Endothelial cell (in vitro differentiated cells): ENCODE measurements around the gene C1orf21. TPM values are rescaled to one million over a fixed set of nuclear protein-coding genes. Genes with fewer than 3 reads are reported as not detected.

Experiments used
- DNase-seq: peaks from one replicate; pipeline ENCODE4 v3.0.0; 2021; ENCODE audit warnings: low spot score
- H3K27ac Mint-ChIP-seq: one replicate; pipeline ENCODE4 v1.8.0; 2021; ENCODE audit warnings: mixed read lengths, inconsistent platforms; ENCODE audit not compliant: unreplicated experiment
- H3K27me3 Mint-ChIP-seq: one replicate; pipeline ENCODE4 v1.8.0; 2021; ENCODE audit warnings: mild to moderate bottlenecking, moderate library complexity, mixed read lengths, inconsistent platforms; ENCODE audit not compliant: unreplicated experiment
- H3K36me3 Mint-ChIP-seq: one replicate; pipeline ENCODE4 v1.8.0; 2021; ENCODE audit warnings: mild to moderate bottlenecking, low read depth, mixed read lengths, inconsistent platforms; ENCODE audit not compliant: unreplicated experiment
- H3K4me1 Mint-ChIP-seq: one replicate; pipeline ENCODE4 v1.8.0; 2021; ENCODE audit warnings: mild to moderate bottlenecking, mixed read lengths, inconsistent platforms; ENCODE audit not compliant: unreplicated experiment
- H3K4me3 Mint-ChIP-seq: one replicate; pipeline ENCODE4 v1.8.0; 2021; ENCODE audit warnings: mild to moderate bottlenecking, mixed read lengths, inconsistent platforms; ENCODE audit not compliant: unreplicated experiment
- H3K9me3 Mint-ChIP-seq: one replicate; pipeline ENCODE4 v1.8.0; 2021; ENCODE audit warnings: mixed read lengths, inconsistent platforms; ENCODE audit not compliant: unreplicated experiment
- total RNA-seq: library from RNA; stranded (reverse); fragmentation: NEBNext Ultra II Directional; extraction: Animal tissue kit (Norgen Biotek cat#: 25700); gene quantifications from one replicate; pipeline ENCODE4 v1.2.1, GENCODE V29; 2021; ENCODE audit not compliant: unreplicated experiment
- TF ChIP-seq, protein P1 (sequence below): fragments of 200-600 bp; sonication (generic); IDR thresholded peaks from one replicate; pipeline ENCODE4 v1.5.0; 2021; ENCODE audit warnings: antibody characterized with exemption; ENCODE audit not compliant: unreplicated experiment

The C1orf21 gene
- total RNA-seq, 1 donor from 2014 or later, result 7.5 TPM

DNA sequence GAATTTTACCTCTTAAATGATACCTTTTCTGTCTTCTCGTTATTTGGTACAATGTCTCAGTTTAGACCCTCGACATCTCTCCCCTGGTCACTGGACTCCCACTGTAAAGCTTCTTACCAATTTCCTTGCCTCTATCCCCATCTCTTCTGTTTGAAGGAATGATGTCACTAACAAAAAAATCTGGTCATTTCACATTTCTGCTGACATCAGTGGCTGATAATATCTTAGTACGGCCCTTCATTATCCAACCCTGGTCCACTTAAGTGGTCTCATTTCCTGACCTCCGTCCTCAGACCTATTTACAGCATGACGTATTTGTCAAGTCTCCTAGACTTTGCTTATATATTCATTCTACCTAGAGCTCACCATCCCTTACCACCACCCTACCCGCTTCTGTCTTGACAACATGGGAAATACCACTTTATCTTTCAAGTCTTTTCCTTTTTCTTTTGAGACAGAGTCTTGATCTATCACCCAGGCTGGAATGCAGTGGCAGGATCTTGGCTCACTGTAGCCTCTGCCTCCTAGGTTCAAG, 60.9 kb downstream of the C1orf21 start:
- TF ChIP-seq, protein P1, sequence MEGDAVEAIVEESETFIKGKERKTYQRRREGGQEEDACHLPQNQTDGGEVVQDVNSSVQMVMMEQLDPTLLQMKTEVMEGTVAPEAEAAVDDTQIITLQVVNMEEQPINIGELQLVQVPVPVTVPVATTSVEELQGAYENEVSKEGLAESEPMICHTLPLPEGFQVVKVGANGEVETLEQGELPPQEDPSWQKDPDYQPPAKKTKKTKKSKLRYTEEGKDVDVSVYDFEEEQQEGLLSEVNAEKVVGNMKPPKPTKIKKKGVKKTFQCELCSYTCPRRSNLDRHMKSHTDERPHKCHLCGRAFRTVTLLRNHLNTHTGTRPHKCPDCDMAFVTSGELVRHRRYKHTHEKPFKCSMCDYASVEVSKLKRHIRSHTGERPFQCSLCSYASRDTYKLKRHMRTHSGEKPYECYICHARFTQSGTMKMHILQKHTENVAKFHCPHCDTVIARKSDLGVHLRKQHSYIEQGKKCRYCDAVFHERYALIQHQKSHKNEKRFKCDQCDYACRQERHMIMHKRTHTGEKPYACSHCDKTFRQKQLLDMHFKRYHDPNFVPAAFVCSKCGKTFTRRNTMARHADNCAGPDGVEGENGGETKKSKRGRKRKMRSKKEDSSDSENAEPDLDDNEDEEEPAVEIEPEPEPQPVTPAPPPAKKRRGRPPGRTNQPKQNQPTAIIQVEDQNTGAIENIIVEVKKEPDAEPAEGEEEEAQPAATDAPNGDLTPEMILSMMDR, result no peak
- Mint-ChIP-seq H3K27me3 (no peaks in the 10 kb centered on the region), H3K4me3 (no peak overlapping the region), H3K4me1 (no peaks in the 10 kb centered on the region), H3K27ac (no peak overlapping the region), H3K36me3 (no peaks in the 10 kb centered on the region), H3K9me3 (no peaks in the 10 kb centered on the region)
- DNase-seq, result no peak

DNA sequence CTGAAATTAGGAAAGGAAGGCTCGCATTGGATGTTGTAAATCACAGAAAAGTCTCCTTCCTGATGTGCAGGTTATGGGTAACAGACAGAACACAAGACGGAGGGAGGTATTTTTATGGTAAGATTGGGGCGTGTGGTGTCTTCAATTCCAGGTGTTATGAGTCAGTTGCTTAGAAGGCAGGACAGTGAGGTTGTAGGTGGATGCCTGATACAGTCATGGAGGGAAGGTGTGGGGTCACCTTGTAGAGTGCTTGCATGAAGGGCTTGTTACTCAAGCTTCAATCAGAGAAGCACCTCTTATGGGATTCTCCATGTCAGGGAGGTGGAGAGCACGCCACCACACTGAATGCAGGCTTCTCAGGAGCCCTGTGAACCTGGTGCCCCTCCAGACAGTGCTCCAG, 63.1 kb downstream of the C1orf21 start:
- Mint-ChIP-seq H3K36me3 (no peaks in the 10 kb centered on the region), H3K4me1 (no peaks in the 10 kb centered on the region), H3K4me3 (no peak overlapping the region), H3K27me3 (peaks cover 1% of the 10 kb centered on the region), H3K27ac (no peak overlapping the region), H3K9me3 (no peaks in the 10 kb centered on the region)
- TF ChIP-seq, protein P1, result no peak
- no peak for DNase-seq

DNA sequence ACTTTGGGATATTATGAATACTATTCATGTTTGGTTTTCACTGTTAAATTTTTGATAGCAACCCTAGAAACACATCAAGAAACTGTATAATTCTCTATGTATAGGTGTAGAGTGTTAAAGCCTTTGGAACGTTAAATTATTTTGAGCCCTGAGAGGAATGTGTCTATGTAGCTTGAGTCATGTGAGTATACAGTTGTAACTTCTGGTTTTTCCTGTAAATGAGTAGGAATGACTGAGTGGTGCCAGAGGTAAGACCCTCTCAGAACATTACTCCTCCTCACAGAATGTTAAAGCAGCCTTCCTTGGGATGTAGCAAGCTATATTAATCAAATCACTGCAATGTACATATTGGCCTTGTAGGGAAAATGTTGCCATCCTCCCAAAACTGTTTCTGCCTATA, 69.0 kb downstream of the C1orf21 start:
- TF ChIP-seq, protein P1, result no peak
- no peaks in the 10 kb centered on the region for H3K9me3 Mint-ChIP-seq
- no peak for DNase-seq
- H3K36me3 Mint-ChIP-seq, result no peaks in the 10 kb centered on the region
- H3K27ac Mint-ChIP-seq, result no peak overlapping the region
- no peaks in the 10 kb centered on the region for H3K4me1 Mint-ChIP-seq
- H3K27me3 Mint-ChIP-seq, result peaks cover 1% of the 10 kb centered on the region
- H3K4me3 Mint-ChIP-seq, result no peak overlapping the region

DNA sequence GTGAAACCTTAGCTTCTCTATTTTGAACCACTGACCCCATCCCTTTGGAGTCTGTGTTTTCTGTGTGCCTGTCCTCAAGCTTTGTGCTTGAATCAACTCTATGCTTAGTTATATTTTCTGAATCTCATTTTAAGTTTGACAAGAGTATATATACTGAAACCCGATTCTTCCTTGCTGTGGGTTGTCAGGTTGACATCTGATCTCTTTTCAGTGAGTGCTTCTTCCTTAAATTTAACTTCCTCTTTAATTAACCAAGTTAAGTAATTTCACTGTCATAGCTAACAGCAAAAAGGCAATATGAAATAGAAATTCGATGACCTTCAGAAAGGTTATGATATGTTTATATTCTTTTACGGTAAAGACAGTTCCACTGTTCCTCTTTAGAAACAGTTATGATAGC, 69.4 kb downstream of the C1orf21 start:
- no peak for DNase-seq
- TF ChIP-seq, protein P1, result no peak
- Mint-ChIP-seq H3K4me3 (no peak overlapping the region), H3K9me3 (no peaks in the 10 kb centered on the region), H3K36me3 (no peaks in the 10 kb centered on the region), H3K4me1 (peaks cover 2% of the 10 kb centered on the region), H3K27ac (no peak overlapping the region), H3K27me3 (peaks cover 1% of the 10 kb centered on the region)

DNA sequence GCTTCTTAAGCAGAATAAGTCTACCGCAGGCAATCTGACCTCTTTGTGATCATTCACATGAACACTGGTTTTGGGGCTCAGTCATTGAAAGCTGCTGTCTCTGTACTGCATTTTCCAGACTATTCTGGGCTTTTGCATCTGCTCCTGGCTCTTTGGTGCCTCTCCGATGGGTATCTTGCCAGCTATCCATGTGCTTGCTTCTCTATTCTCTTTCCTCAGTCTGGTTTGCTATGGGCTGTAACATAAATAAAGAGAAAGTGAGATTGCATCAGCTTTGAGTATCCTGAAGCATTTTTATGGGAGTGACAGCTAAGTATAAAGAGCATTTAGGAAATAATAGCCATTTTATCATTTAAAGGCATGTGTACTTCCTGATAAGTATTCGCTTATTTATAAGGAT, 70.7 kb downstream of the C1orf21 start:
- H3K4me1 Mint-ChIP-seq, result peaks cover 8% of the 10 kb centered on the region
- H3K4me3 Mint-ChIP-seq, result no peak overlapping the region
- no peaks in the 10 kb centered on the region for H3K36me3 Mint-ChIP-seq
- H3K27me3 Mint-ChIP-seq, result peaks cover 1% of the 10 kb centered on the region
- no peak for DNase-seq
- TF ChIP-seq, protein P1, result no peak
- H3K27ac Mint-ChIP-seq, result no peak overlapping the region
- H3K9me3 Mint-ChIP-seq, result no peaks in the 10 kb centered on the region
